Activated CD4-positive, alpha-beta T cell treated with anti-CD3 and anti-CD28 coated beads, Interleukin-2, amount 10 ng/mL, durations not matched to agents 7 days and 5 days (primary cell): ENCODE measurements around the gene MET. TPM values are rescaled to one million over a fixed set of nuclear protein-coding genes. Genes with fewer than 3 reads are reported as not detected.

Experiments used
- CTCF ChIA-PET: fragments of 350-600 bp; sonication (Branson Sonifier 250); formaldehyde crosslinking; loops from one replicate; lab custom pipeline; 2021; ENCODE audit warnings: antibody characterized with exemption; lab: Charles Lee
- POLR2A ChIA-PET: fragments of 350-600 bp; sonication (Branson Sonifier 250); formaldehyde crosslinking; loops from one replicate; lab custom pipeline; 2021; ENCODE audit warnings: antibody characterized with exemption; lab: Charles Lee
- DNase-seq: peaks from one replicate; pipeline ENCODE4 v3.0.0-alpha.2; 2020
- H3K27ac Mint-ChIP-seq: one replicate; pipeline ENCODE4 v1.8.0; 2021; ENCODE audit warnings: mild to moderate bottlenecking, moderate library complexity, mixed read lengths
- H3K27me3 Mint-ChIP-seq: one replicate; pipeline ENCODE4 v1.8.0; 2021; ENCODE audit warnings: mixed read lengths
- H3K36me3 Mint-ChIP-seq: one replicate; pipeline ENCODE4 v1.8.0; 2021; ENCODE audit warnings: low read depth, mixed read lengths
- H3K4me1 Mint-ChIP-seq: one replicate; pipeline ENCODE4 v1.8.0; 2021; ENCODE audit warnings: mixed read lengths
- H3K4me3 Mint-ChIP-seq: one replicate; pipeline ENCODE4 v1.8.0; 2021; ENCODE audit warnings: mild to moderate bottlenecking, moderate library complexity, mixed read lengths
- H3K9me3 Mint-ChIP-seq: one replicate; pipeline ENCODE4 v1.8.0; 2021; ENCODE audit warnings: mixed read lengths
- total RNA-seq, 2 experiments: library from RNA; stranded (reverse); gene quantifications; one replicate each; pipeline ENCODE4 v1.2.3, GENCODE V29; 2021

The MET gene
- total RNA-seq, 2 experiments from 2014 or later, result 0.21 to 0.22 TPM

- ChIA-PET CTCF (no interaction called here), POLR2A (no interaction called here)
- H3K4me1 Mint-ChIP-seq, result no peaks in the 10 kb centered on the region
- no peak overlapping the region for H3K4me3 Mint-ChIP-seq
- H3K9me3 Mint-ChIP-seq, result no peaks in the 10 kb centered on the region
- H3K36me3 Mint-ChIP-seq, result no peaks in the 10 kb centered on the region
- no peak for DNase-seq
- no peak overlapping the region for H3K27ac Mint-ChIP-seq
- peaks cover 2% of the 10 kb centered on the region for H3K27me3 Mint-ChIP-seq
These were observed 55.5 kb downstream of the MET start for GRCh38 chr7:116727432-116728009.

- ChIA-PET CTCF (no interaction called here), POLR2A (no interaction called here)
- Mint-ChIP-seq H3K9me3 (no peaks in the 10 kb centered on the region), H3K27me3 (peaks cover 4% of the 10 kb centered on the region), H3K4me3 (no peak overlapping the region), H3K27ac (no peak overlapping the region), H3K36me3 (no peaks in the 10 kb centered on the region), H3K4me1 (no peaks in the 10 kb centered on the region)
- no peak for DNase-seq
These were observed 56.4 kb downstream of the MET start for GRCh38 chr7:116728413-116728812.

- ChIA-PET POLR2A (no interaction called here), CTCF (no interaction called here)
- Mint-ChIP-seq H3K4me3 (no peak overlapping the region), H3K9me3 (no peaks in the 10 kb centered on the region), H3K27me3 (peaks cover 4% of the 10 kb centered on the region), H3K36me3 (no peaks in the 10 kb centered on the region), H3K27ac (no peak overlapping the region), H3K4me1 (no peaks in the 10 kb centered on the region)
- no peak for DNase-seq
These were observed 58.4 kb downstream of the MET start for GRCh38 chr7:116730097-116731022.

GRCh38 chr7:116731023-116731395 is 59.0 kb downstream of the MET start:
- no peaks in the 10 kb centered on the region for H3K4me1 Mint-ChIP-seq
- DNase-seq, result no peak
- no peak overlapping the region for H3K27ac Mint-ChIP-seq
- H3K4me3 Mint-ChIP-seq, result no peak overlapping the region
- CTCF ChIA-PET, result no interaction called here
- POLR2A ChIA-PET, result no interaction called here
- H3K9me3 Mint-ChIP-seq, result no peaks in the 10 kb centered on the region
- peaks cover 4% of the 10 kb centered on the region for H3K27me3 Mint-ChIP-seq
- H3K36me3 Mint-ChIP-seq, result no peaks in the 10 kb centered on the region

GRCh38 chr7:116731445-116732335 is 59.7 kb downstream of the MET start:
- Mint-ChIP-seq H3K27ac (no peak overlapping the region), H3K27me3 (peaks cover 4% of the 10 kb centered on the region), H3K4me1 (no peaks in the 10 kb centered on the region), H3K36me3 (no peaks in the 10 kb centered on the region), H3K4me3 (no peak overlapping the region), H3K9me3 (no peaks in the 10 kb centered on the region)
- POLR2A ChIA-PET, result no interaction called here
- CTCF ChIA-PET, result no interaction called here
- no peak for DNase-seq

- Mint-ChIP-seq H3K27me3 (peaks cover 10% of the 10 kb centered on the region), H3K9me3 (no peaks in the 10 kb centered on the region), H3K36me3 (no peaks in the 10 kb centered on the region), H3K4me1 (no peaks in the 10 kb centered on the region), H3K4me3 (no peak overlapping the region), H3K27ac (no peak overlapping the region)
- ChIA-PET POLR2A (no interaction called here), CTCF (no interaction called here)
- DNase-seq, result no peak
These were observed 61.0 kb downstream of the MET start for GRCh38 chr7:116732788-116733694.

- ChIA-PET CTCF (no interaction called here), POLR2A (no interaction called here)
- Mint-ChIP-seq H3K27me3 (peaks cover 9% of the 10 kb centered on the region), H3K9me3 (no peaks in the 10 kb centered on the region), H3K4me3 (no peak overlapping the region), H3K4me1 (no peaks in the 10 kb centered on the region), H3K27ac (no peak overlapping the region), H3K36me3 (no peaks in the 10 kb centered on the region)
- no peak for DNase-seq
These were observed 62.1 kb downstream of the MET start for GRCh38 chr7:116733924-116734580.

- ChIA-PET CTCF (no interaction called here), POLR2A (no interaction called here)
- Mint-ChIP-seq H3K27me3 (peaks cover 9% of the 10 kb centered on the region), H3K4me1 (no peaks in the 10 kb centered on the region), H3K4me3 (no peak overlapping the region), H3K9me3 (no peaks in the 10 kb centered on the region), H3K36me3 (no peaks in the 10 kb centered on the region), H3K27ac (no peak overlapping the region)
- DNase-seq, result no peak
These were observed 62.7 kb downstream of the MET start for GRCh38 chr7:116734710-116735109.

- Mint-ChIP-seq H3K27me3 (peaks cover 9% of the 10 kb centered on the region), H3K4me1 (no peaks in the 10 kb centered on the region), H3K27ac (no peak overlapping the region), H3K9me3 (no peaks in the 10 kb centered on the region), H3K36me3 (no peaks in the 10 kb centered on the region), H3K4me3 (no peak overlapping the region)
- DNase-seq, result no peak
- POLR2A ChIA-PET, result no interaction called here
- CTCF ChIA-PET, result no interaction called here
These were observed 65.1 kb downstream of the MET start for GRCh38 chr7:116736927-116737715.

GRCh38 chr7:116738378-116738777 is 66.4 kb downstream of the MET start:
- no peaks in the 10 kb centered on the region for H3K4me1 Mint-ChIP-seq
- CTCF ChIA-PET, result no interaction called here

GRCh38 chr7:116739307-116739706 is 67.3 kb downstream of the MET start:
- CTCF ChIA-PET, result no interaction called here
- H3K4me3 Mint-ChIP-seq, result no peak overlapping the region
- no peak for DNase-seq
- POLR2A ChIA-PET, result no interaction called here
- no peaks in the 10 kb centered on the region for H3K36me3 Mint-ChIP-seq
- no peaks in the 10 kb centered on the region for H3K9me3 Mint-ChIP-seq
- H3K27me3 Mint-ChIP-seq, result peaks cover 9% of the 10 kb centered on the region
- no peak overlapping the region for H3K27ac Mint-ChIP-seq
- H3K4me1 Mint-ChIP-seq, result no peaks in the 10 kb centered on the region

More at GRCh38 chr7:116738378-116738777, 66.4 kb downstream of the MET start:
- H3K36me3 Mint-ChIP-seq, result no peaks in the 10 kb centered on the region
- DNase-seq, result no peak
- no peak overlapping the region for H3K27ac Mint-ChIP-seq
- H3K27me3 Mint-ChIP-seq, result peaks cover 7% of the 10 kb centered on the region
- POLR2A ChIA-PET, result no interaction called here
- no peak overlapping the region for H3K4me3 Mint-ChIP-seq
- H3K9me3 Mint-ChIP-seq, result no peaks in the 10 kb centered on the region
